HepG2 (cell line): ENCODE results near the gene THADA. TPM values are rescaled to one million over a fixed set of nuclear protein-coding genes. Genes with fewer than 3 reads are reported as not detected.

Experiments used
- AHR ChIP-seq: IDR thresholded peaks from 2 replicates; pipeline ENCODE4 v1.6.1; 2018; ENCODE audit warnings: missing genetic modification reagents, missing compliant biosample characterization
- FOXC1 ChIP-seq: sonication (generic); formaldehyde crosslinking; IDR thresholded peaks from 2 replicates; pipeline ENCODE4 v1.8.0; 2022; ENCODE audit warnings: mild to moderate bottlenecking, missing genetic modification reagents, borderline replicate concordance
- GFI1 ChIP-seq: sonication (generic); formaldehyde crosslinking; IDR thresholded peaks from 2 replicates; pipeline ENCODE4 v1.5.0; 2020; ENCODE audit warnings: missing genetic modification reagents, mild to moderate bottlenecking, borderline replicate concordance
- HNRNPK ChIP-seq: fragments of 200-400 bp; formaldehyde crosslinking; IDR thresholded peaks from 2 replicates; pipeline ENCODE4 v1.6.1; 2018; ENCODE audit warnings: low read length, low read depth, moderate library complexity, mild to moderate bottlenecking; ENCODE audit not compliant: poor library complexity, severe bottlenecking
- JARID2 ChIP-seq: sonication (generic); formaldehyde crosslinking; IDR thresholded peaks from 2 replicates; pipeline ENCODE4 v1.8.1; 2023; ENCODE audit warnings: missing genetic modification reagents, inconsistent platforms; ENCODE audit not compliant: insufficient replicate concordance
- KDM6A ChIP-seq: IDR thresholded peaks from 2 replicates; pipeline ENCODE4 v1.6.1; 2016; ENCODE audit warnings: low read depth
- MIER3 ChIP-seq: IDR thresholded peaks from 2 replicates; pipeline ENCODE4 v1.6.1; 2016; ENCODE audit warnings: missing compliant biosample characterization, borderline replicate concordance
- NAIF1 ChIP-seq: sonication (generic); formaldehyde crosslinking; IDR thresholded peaks from 2 replicates; pipeline ENCODE4 v1.5.0; 2020; ENCODE audit warnings: mild to moderate bottlenecking, missing genetic modification reagents, borderline replicate concordance
- NCOR1 ChIP-seq: fragments of 200-600 bp; sonication (generic); IDR thresholded peaks from 2 replicates; pipeline ENCODE4 v1.7.0; 2017; ENCODE audit warnings: antibody characterized with exemption, low read length, borderline replicate concordance
- NR2F1 ChIP-seq, 2 experiments: fragments of 450-650 bp in 1 of 2; formaldehyde crosslinking in 1 of 2; IDR thresholded peaks; 2 replicates each; pipeline versions ENCODE4 v1.5.0 to v1.6.1; 2016 to 2020; ENCODE audit warnings: mild to moderate bottlenecking in 1 of 2, missing compliant biosample characterization in 1 of 2, missing genetic modification reagents in 1 of 2, moderate library complexity in 1 of 2
- NR2F6 ChIP-seq, 2 experiments: IDR thresholded peaks; 2 replicates each; pipeline ENCODE4 v1.6.1; 2016; ENCODE audit warnings: antibody characterized with exemption in 1 of 2, mild to moderate bottlenecking in 1 of 2
- RARA ChIP-seq: IDR thresholded peaks from 2 replicates; pipeline ENCODE4 v1.6.1; 2016; ENCODE audit warnings: missing genetic modification reagents, missing compliant biosample characterization
- RFX1 ChIP-seq: fragments of 450-650 bp; IDR thresholded peaks from 2 replicates; pipeline ENCODE4 v1.6.1; 2017
- SOX6 ChIP-seq, 2 experiments: fragments of 450-650 bp in 1 of 2; sonication (generic) in 1 of 2; formaldehyde crosslinking in 1 of 2; IDR thresholded peaks; 2 replicates each; pipeline versions ENCODE4 v1.4.0 to v1.6.1; 2017 to 2020; ENCODE audit warnings: antibody characterized with exemption in 1 of 2, mild to moderate bottlenecking in 1 of 2, missing genetic modification reagents in 1 of 2
- SUZ12 ChIP-seq: fragments of 150-350 bp; IDR thresholded peaks from 2 replicates; pipeline ENCODE4 v1.6.1; 2014; ENCODE audit warnings: low read depth, low read length
- THAP8 ChIP-seq: sonication (generic); formaldehyde crosslinking; IDR thresholded peaks from 2 replicates; pipeline ENCODE4 v1.5.1; 2020; ENCODE audit warnings: missing genetic modification reagents, mild to moderate bottlenecking, borderline replicate concordance
- ZNF160 ChIP-seq: sonication (generic); formaldehyde crosslinking; IDR thresholded peaks from 2 replicates; pipeline ENCODE4 v1.8.0; 2022; ENCODE audit warnings: mild to moderate bottlenecking, inconsistent platforms, missing genetic modification reagents
- ZNF710 ChIP-seq: sonication (generic); formaldehyde crosslinking; IDR thresholded peaks from 2 replicates; pipeline ENCODE4 v1.5.0; 2020; ENCODE audit warnings: mild to moderate bottlenecking, missing genetic modification reagents, borderline replicate concordance
- ZNF788 ChIP-seq: sonication (generic); formaldehyde crosslinking; IDR thresholded peaks from 2 replicates; pipeline ENCODE4 v1.5.0; 2020; ENCODE audit warnings: mild to moderate bottlenecking, missing genetic modification reagents, borderline replicate concordance
- polyA plus RNA-seq, 8 experiments: library from polyadenylated mRNA; depleted of rRNA in 3 of 8; stranded (reverse) in 7 of 8; unstranded in 1 of 8; fragments of >200 nt; fragmentation: Illumina TruSeq in 4 of 8; extraction: Trizol in 4 of 8; gene quantifications; 2 replicates each; pipeline versions ENCODE4 v1.2.1 to v1.2.3, GENCODE V29; 2011 to 2016; ENCODE audit warnings: low read depth in 4 of 8, missing spikeins in 1 of 8, mixed read lengths in 1 of 8; ENCODE audit not compliant: insufficient read depth in 1 of 8
- total RNA-seq, 5 experiments: library from RNA; depleted of rRNA; stranded (reverse); fragments of >200 nt; fragmentation: Illumina TruSeq; extraction: Trizol; gene quantifications; 2 replicates each; pipeline ENCODE4 v1.2.3, GENCODE V29; 2016; ENCODE audit warnings: low read depth in 1 of 5
- TF ChIP-seq, protein P1 (sequence below): sonication (generic); formaldehyde crosslinking; IDR thresholded peaks from 2 replicates; pipeline ENCODE4 v1.5.1; 2020; ENCODE audit warnings: mild to moderate bottlenecking, missing genetic modification reagents

Gene THADA
- total and polyA plus RNA-seq, 2 of the 13 experiments (the other 11 are each of a cell fraction or from before 2014, with no cell fraction given), result 12.7 to 21.7 TPM

DNA sequence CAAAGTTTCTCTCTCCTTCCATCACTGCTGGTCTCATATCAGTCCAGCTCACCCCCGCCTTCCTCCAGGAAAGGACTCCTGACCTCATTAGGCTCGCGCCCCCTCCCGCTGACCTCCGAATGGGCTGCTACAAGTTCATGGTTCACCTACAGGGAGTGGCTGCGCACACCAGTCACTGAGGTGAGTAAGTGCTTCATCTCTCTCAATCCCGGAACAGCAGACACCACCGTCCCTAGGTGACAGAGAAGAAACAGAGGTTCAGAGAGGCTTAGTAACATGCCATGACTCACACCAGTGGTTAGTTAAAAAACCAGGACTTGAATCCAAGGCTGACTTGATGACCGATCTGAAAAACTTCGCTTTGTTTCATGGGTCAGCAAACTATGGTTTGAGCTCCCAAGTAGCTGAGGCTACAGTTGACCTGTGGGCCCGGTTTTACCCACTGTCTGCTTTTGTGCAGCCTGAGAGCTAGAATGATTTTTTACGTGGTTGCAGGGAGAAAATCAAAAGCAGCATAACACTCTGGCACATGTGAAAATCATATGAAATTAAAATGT is 411.4 kb downstream of the THADA start (continued):
- TF ChIP-seq NR2F1 (CRISPR knock-in tag; IDR thresholded peaks at IDR 0.05) (peak; percentile 83 to 94), ZNF710 (CRISPR knock-in tag) (peak; percentile 75; the same call in 1 of the 2 replicates), NAIF1 (0 out of 2 replicates have a peak, but pooled peaks have one; percentile 63), THAP8 (no peak), SUZ12 (no peak), HNRNPK (no peak), MIER3 (CRISPR knock-in tag) (peak; percentile 92; the same call in 1 of the 2 replicates), NR2F6 (IDR thresholded peaks at IDR 0.05) (peak; percentile 93), NR2F6 (CRISPR knock-in tag; IDR thresholded peaks at IDR 0.05) (peak; percentile 98), SOX6 (IDR thresholded peaks at IDR 0.05) (no peak), SOX6 (CRISPR knock-in tag; IDR thresholded peaks at IDR 0.05) (peak; percentile 87), FOXC1 (peak; percentile 58; the same call in 1 of the 2 replicates), ZNF160 (CRISPR knock-in tag) (peak; percentile 63; the same call in 1 of the 2 replicates), NCOR1 (peak; percentile 89), RARA (CRISPR knock-in tag) (peak; percentile 100), ZNF788 (peak; percentile 87; the same call in 1 of the 2 replicates), RFX1 (peak; percentile 76), GFI1 (CRISPR knock-in tag) (0 out of 2 replicates have a peak, but pooled peaks have one; percentile 32), AHR (CRISPR knock-in tag) (0 out of 2 replicates have a peak, but pooled peaks have one; percentile 44), JARID2 (CRISPR knock-in tag) (peak; percentile 56), KDM6A (CRISPR knock-in tag) (peak; percentile 81)
- TF ChIP-seq, protein P1, sequence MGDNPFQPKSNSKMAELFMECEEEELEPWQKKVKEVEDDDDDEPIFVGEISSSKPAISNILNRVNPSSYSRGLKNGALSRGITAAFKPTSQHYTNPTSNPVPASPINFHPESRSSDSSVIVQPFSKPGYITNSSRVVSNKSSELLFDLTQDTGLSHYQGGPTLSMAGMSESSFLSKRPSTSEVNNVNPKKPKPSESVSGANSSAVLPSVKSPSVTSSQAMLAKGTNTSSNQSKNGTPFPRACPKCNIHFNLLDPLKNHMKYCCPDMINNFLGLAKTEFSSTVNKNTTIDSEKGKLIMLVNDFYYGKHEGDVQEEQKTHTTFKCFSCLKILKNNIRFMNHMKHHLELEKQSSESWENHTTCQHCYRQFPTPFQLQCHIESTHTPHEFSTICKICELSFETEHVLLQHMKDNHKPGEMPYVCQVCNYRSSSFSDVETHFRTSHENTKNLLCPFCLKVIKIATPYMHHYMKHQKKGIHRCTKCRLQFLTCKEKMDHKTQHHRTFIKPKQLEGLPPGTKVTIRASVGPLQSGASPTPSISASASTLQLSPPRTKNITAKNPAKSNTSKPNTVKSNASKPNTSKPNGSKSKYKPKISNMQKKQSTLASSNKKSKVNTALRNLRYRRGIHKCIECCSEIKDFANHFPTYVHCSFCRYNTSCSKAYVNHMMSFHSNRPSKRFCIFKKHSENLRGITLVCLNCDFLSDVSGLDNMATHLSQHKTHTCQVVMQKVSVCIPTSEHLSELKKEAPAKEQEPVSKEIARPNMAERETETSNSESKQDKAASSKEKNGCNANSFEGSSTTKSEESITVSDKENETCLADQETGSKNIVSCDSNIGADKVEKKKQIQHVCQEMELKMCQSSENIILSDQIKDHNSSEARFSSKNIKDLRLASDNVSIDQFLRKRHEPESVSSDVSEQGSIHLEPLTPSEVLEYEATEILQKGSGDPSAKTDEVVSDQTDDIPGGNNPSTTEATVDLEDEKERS (CRISPR knock-in tag), result peak; percentile 81; the same call in 1 of the 2 replicates
